GM23338 (cell line): ENCODE data around the gene UNC93A. TPM values are rescaled to one million over a fixed set of nuclear protein-coding genes. Genes with fewer than 3 reads are reported as not detected.

ENCODE experiments used
- ATAC-seq: fragments of 200-7000 bp; cut with Tn5 transposase; 3 replicates; pipeline ENCODE4 v1.9.1; 2020
- DNase-seq: peaks from one replicate; pipeline ENCODE4 v3.0.0-alpha.2; 2015; ENCODE audit warnings: low spot score
- H2AFZ ChIP-seq: fragments of 200-600 bp; sonication (generic); 2 replicates; pipeline ENCODE4 v1.8.0; 2016; ENCODE audit warnings: antibody characterized with exemption, mild to moderate bottlenecking, moderate library complexity
- H3F3A ChIP-seq: fragments of 200-600 bp; sonication (generic); replicated peaks from 2 replicates; pipeline ENCODE4 v1.8.0; 2017; ENCODE audit warnings: antibody characterized with exemption, mixed run types, low read depth
- H3K27ac ChIP-seq: fragments of 200-600 bp; sonication (generic); 2 replicates; pipeline ENCODE4 v1.6.1; 2016; ENCODE audit warnings: low read depth
- H3K27me3 ChIP-seq: fragments of 200-600 bp; sonication (generic); 2 replicates; pipeline ENCODE4 v1.8.0; 2016; ENCODE audit warnings: mild to moderate bottlenecking, mixed run types, moderate library complexity; ENCODE audit not compliant: insufficient read depth
- H3K36me3 ChIP-seq: fragments of 200-600 bp; sonication (generic); 2 replicates; pipeline ENCODE4 v1.8.0; 2016; ENCODE audit warnings: mild to moderate bottlenecking; ENCODE audit not compliant: insufficient read depth
- H3K4me1 ChIP-seq: fragments of 200-600 bp; sonication (generic); 2 replicates; pipeline ENCODE4 v1.8.0; 2016; ENCODE audit warnings: mild to moderate bottlenecking, moderate library complexity; ENCODE audit not compliant: insufficient read depth
- H3K4me2 ChIP-seq: fragments of 200-600 bp; sonication (generic); 2 replicates; pipeline ENCODE4 v1.7.1; 2017; ENCODE audit warnings: mixed run types
- H3K4me3 ChIP-seq: fragments of 200-600 bp; sonication (generic); 2 replicates; pipeline ENCODE4 v1.6.1; 2016; ENCODE audit warnings: mixed run types
- H3K79me2 ChIP-seq: fragments of 200-600 bp; sonication (generic); replicated peaks from 2 replicates; pipeline ENCODE4 v1.8.0; 2017; ENCODE audit warnings: mild to moderate bottlenecking; ENCODE audit not compliant: insufficient read depth
- H3K9me2 ChIP-seq: fragments of 200-600 bp; sonication (generic); 2 replicates; pipeline ENCODE4 v1.8.0; 2017; ENCODE audit not compliant: insufficient read depth
- H4K20me1 ChIP-seq: fragments of 200-600 bp; sonication (generic); replicated peaks from 2 replicates; pipeline ENCODE4 v1.8.0; 2017; ENCODE audit warnings: mild to moderate bottlenecking; ENCODE audit not compliant: insufficient read depth
- H3K27ac Mint-ChIP-seq: 2 replicates; pipeline ENCODE4 v1.8.0; 2020; ENCODE audit warnings: inconsistent platforms, mild to moderate bottlenecking, moderate library complexity, mixed read lengths
- H3K27me3 Mint-ChIP-seq: 3 replicates; pipeline ENCODE4 v1.8.0; 2022; ENCODE audit warnings: low read depth, mild to moderate bottlenecking, moderate library complexity, mixed read lengths, inconsistent platforms; ENCODE audit not compliant: insufficient read depth, poor library complexity
- H3K36me3 Mint-ChIP-seq: 3 replicates; pipeline ENCODE4 v1.8.0; 2021; ENCODE audit warnings: low read depth, mild to moderate bottlenecking, inconsistent platforms, moderate library complexity, mixed read lengths
- H3K4me1 Mint-ChIP-seq: 3 replicates; pipeline ENCODE4 v1.8.0; 2020; ENCODE audit warnings: mild to moderate bottlenecking, inconsistent platforms, mixed read lengths
- H3K4me3 Mint-ChIP-seq: 3 replicates; pipeline ENCODE4 v1.8.0; 2021; ENCODE audit warnings: moderate library complexity, mild to moderate bottlenecking, inconsistent platforms, mixed read lengths
- H3K9me3 Mint-ChIP-seq: 3 replicates; pipeline ENCODE4 v1.8.0; 2020; ENCODE audit warnings: moderate library complexity, mild to moderate bottlenecking, inconsistent platforms, mixed read lengths
- CREB1 ChIP-seq: fragments of 250-450 bp; sonication (Bioruptor Pico); IDR thresholded peaks from 2 replicates; pipeline ENCODE4 v1.5.0; 2020; ENCODE audit warnings: low read depth, mild to moderate bottlenecking, moderate library complexity
- ETS1 ChIP-seq: IDR thresholded peaks from 2 replicates; pipeline ENCODE4 v1.6.1; 2016; ENCODE audit warnings: antibody characterized with exemption
- EZH2 ChIP-seq: fragments of 200-600 bp; sonication (generic); IDR thresholded peaks from one replicate; pipeline ENCODE4 v1.8.0; 2017; ENCODE audit warnings: antibody characterized with exemption, mild to moderate bottlenecking, low read depth; ENCODE audit not compliant: unreplicated experiment
- EZH2phosphoT487 ChIP-seq: fragments of 200-600 bp; sonication (generic); IDR thresholded peaks from one replicate; pipeline ENCODE4 v1.8.1; 2018; ENCODE audit warnings: antibody characterized with exemption; ENCODE audit not compliant: unreplicated experiment
- JUNB ChIP-seq: IDR thresholded peaks from one replicate; pipeline ENCODE4 v1.6.1; 2016; ENCODE audit warnings: antibody characterized with exemption; ENCODE audit not compliant: unreplicated experiment
- NANOG ChIP-seq: IDR thresholded peaks from 2 replicates; pipeline ENCODE4 v1.6.1; 2016; ENCODE audit warnings: antibody characterized with exemption, borderline replicate concordance
- POLR2AphosphoS5 ChIP-seq: IDR thresholded peaks from 2 replicates; pipeline ENCODE4 v1.6.1; 2016; ENCODE audit warnings: antibody characterized with exemption, low read depth
- STAT1 ChIP-seq: IDR thresholded peaks from one replicate; pipeline ENCODE4 v1.6.1; 2016; ENCODE audit warnings: antibody characterized with exemption; ENCODE audit not compliant: unreplicated experiment
- ZNF114 ChIP-seq: fragments of 250-450 bp; sonication (Bioruptor Pico); IDR thresholded peaks from 2 replicates; pipeline ENCODE4 v1.5.0; 2020; ENCODE audit warnings: mild to moderate bottlenecking, moderate library complexity
- ZNF331 ChIP-seq: fragments of 250-450 bp; sonication (Bioruptor Pico); IDR thresholded peaks from 2 replicates; pipeline ENCODE4 v1.5.0; 2020; ENCODE audit warnings: low read depth, mild to moderate bottlenecking, moderate library complexity
- polyA plus RNA-seq: library from polyadenylated mRNA; unstranded; fragments of >200 nt; fragmentation: Nextera tagmentation; extraction: Ambion mirVana; gene quantifications from 2 replicates; pipeline ENCODE4 v1.2.1, GENCODE V29; 2016
- total RNA-seq: library from RNA; depleted of rRNA; stranded (reverse); fragments of >200 nt; shearing (Covaris generic); gene quantifications from 2 replicates; pipeline ENCODE4 v1.2.3, GENCODE V29; 2014
- TF ChIP-seq, protein P1 (sequence below), 2 experiments: fragments of 200-600 bp in 1 of 2; sonication (generic) in 1 of 2; conservative IDR thresholded peaks; 2 replicates each; pipeline versions ENCODE4 v1.5.1 to v1.6.1; 2016 to 2017; ENCODE audit warnings: antibody characterized with exemption in 2 of 2, low read depth in 2 of 2, mild to moderate bottlenecking in 2 of 2, moderate library complexity in 1 of 2
- TF ChIP-seq, protein P2 (sequence below): IDR thresholded peaks from one replicate; pipeline ENCODE4 v1.6.1; 2018; ENCODE audit warnings: antibody characterized with exemption; ENCODE audit not compliant: unreplicated experiment

The UNC93A gene
- total and polyA plus RNA-seq, 2 experiments from 2014 or later, result 0.18 to 0.28 TPM

DNA sequence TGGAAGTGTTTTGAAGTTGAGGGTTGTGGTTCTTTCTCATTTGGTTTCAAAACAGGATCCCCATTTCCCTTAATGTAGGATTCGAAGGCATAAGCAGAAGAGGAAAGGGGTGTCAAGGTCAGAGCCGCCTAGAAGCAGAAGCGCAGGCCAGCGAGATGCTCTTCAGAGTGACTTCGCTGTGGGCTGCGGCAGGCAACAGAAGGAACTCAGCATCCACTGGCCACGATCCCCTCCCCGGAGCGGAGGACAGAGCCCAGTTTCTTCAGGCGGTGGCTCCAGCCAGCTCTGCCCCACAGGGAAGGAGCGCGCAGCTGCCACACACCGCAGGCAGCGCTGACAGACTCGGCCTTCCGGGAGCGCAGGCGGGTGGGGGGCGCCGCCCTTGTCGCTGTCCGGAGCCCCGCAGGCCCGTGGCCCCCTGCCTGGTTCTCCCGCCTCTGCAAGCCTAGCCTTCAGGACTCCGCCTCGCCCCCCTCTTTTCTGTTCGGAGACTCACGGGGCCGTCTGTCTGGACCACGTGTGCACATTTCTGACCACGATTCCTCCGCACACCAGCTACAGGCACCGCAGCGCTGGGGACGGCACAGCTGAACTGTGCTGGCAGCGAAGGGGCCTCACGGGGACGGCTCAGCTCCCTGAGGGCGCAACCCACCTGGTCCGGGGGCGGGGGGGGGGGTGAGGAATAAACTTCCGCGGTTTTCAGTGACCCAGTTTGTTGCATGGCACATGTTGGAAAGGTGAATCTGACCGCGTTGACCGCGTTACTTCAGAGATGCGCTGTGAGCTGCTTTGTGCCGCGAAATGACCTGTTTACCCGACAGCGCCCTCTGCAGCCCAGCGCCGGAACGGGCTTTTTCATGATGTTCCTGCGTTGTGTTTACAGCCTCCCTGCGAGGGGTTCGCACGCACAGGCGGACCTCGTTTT lies 59.9 kb downstream of the UNC93A start:
- H3K9me2 ChIP-seq, result no peaks in the 10 kb centered on the region
- peak overlapping the region; percentile 79 for H3K4me2 ChIP-seq
- peaks cover 11% of the 10 kb centered on the region; the same call in 1 of the 2 replicates for H3K4me1 ChIP-seq
- Mint-ChIP-seq H3K27ac (no peak overlapping the region), H3K4me1 (peaks cover 13% of the 10 kb centered on the region), H3K4me3 (peak overlapping the region; percentile 63), H3K9me3 (peaks cover 21% of the 10 kb centered on the region; the same call in 2 of the 3 replicates), H3K27me3 (peaks cover 28% of the 10 kb centered on the region), H3K36me3 (peaks cover 9% of the 10 kb centered on the region; the same call in 2 of the 3 replicates)
- H3K27ac ChIP-seq, result no peak overlapping the region
- H2AFZ ChIP-seq, result peak overlapping the region; percentile 91
- DNase-seq, result peak; percentile 96
- peak; percentile 86 for ATAC-seq
- H3K36me3 ChIP-seq, result peaks cover 3% of the 10 kb centered on the region; the same call in 1 of the 2 replicates
- H3F3A ChIP-seq, result peaks cover 5% of the 10 kb centered on the region; the same call in 1 of the 2 replicates
- TF ChIP-seq, protein P1, sequence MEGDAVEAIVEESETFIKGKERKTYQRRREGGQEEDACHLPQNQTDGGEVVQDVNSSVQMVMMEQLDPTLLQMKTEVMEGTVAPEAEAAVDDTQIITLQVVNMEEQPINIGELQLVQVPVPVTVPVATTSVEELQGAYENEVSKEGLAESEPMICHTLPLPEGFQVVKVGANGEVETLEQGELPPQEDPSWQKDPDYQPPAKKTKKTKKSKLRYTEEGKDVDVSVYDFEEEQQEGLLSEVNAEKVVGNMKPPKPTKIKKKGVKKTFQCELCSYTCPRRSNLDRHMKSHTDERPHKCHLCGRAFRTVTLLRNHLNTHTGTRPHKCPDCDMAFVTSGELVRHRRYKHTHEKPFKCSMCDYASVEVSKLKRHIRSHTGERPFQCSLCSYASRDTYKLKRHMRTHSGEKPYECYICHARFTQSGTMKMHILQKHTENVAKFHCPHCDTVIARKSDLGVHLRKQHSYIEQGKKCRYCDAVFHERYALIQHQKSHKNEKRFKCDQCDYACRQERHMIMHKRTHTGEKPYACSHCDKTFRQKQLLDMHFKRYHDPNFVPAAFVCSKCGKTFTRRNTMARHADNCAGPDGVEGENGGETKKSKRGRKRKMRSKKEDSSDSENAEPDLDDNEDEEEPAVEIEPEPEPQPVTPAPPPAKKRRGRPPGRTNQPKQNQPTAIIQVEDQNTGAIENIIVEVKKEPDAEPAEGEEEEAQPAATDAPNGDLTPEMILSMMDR (conservative IDR thresholded peaks at IDR 0.05; ENCODE audit: low read depth in 2 of 2), result peak; percentile 81 to 88
- no peak for TF ChIP-seq ZNF114 (CRISPR knock-in tag)
- peak overlapping the region; percentile 64 for H3K4me3 ChIP-seq
- H3K27me3 ChIP-seq, result peaks cover 33% of the 10 kb centered on the region
- no peaks in the 10 kb centered on the region for H4K20me1 ChIP-seq
- no peaks in the 10 kb centered on the region for H3K79me2 ChIP-seq

DNA sequence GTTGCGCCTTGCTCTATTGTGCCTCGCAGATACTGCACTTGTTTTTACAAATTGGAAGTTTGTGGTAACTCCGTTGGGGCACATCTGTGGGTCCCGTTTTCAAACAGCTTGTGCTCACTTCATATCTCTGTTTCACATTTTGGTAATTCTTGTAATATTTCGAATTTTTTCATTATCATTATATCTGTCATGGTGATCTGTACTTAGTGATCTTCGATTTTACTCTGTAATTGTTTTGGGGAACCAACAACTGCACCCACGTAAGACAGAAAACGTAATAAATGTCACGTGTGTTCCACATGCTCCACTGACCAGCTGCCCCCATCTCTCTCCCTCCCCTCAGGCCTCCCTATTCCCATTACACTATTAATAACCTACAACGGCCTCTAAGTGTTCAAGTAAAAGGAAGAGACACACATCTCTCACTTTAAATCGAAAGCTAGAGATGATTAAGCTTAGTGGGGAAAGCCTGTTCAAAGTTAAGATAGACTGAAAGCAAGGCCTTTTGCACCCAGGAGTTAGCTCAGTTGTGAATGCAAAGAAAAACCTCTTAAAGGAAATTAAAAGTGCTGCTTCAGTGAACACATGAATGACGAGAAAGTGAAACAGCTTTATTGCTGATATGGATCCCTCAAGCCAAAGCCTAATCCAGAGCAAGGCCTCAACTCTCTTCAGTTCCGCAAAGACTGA lies 60.7 kb downstream of the UNC93A start:
- peak overlapping the region; percentile 63 for H3K4me3 Mint-ChIP-seq
- Histone ChIP-seq H3K27me3 (peaks cover 33% of the 10 kb centered on the region), H3F3A (peaks cover 5% of the 10 kb centered on the region; the same call in 1 of the 2 replicates), H3K36me3 (peaks cover 3% of the 10 kb centered on the region; the same call in 1 of the 2 replicates), H2AFZ (no peak overlapping the region), H3K4me1 (peaks cover 13% of the 10 kb centered on the region; the same call in 1 of the 2 replicates), H3K79me2 (no peaks in the 10 kb centered on the region), H3K4me2 (0 out of 2 replicates have a peak overlapping the region, but pooled peaks have one; percentile 57), H3K27ac (no peak overlapping the region), H3K9me2 (no peaks in the 10 kb centered on the region), H4K20me1 (no peaks in the 10 kb centered on the region), H3K4me3 (no peak overlapping the region)
- DNase-seq, result no peak
- peaks cover 21% of the 10 kb centered on the region; the same call in 2 of the 3 replicates for H3K9me3 Mint-ChIP-seq
- H3K27me3 Mint-ChIP-seq, result peaks cover 28% of the 10 kb centered on the region
- peaks cover 13% of the 10 kb centered on the region for H3K4me1 Mint-ChIP-seq
- no peak for ATAC-seq
- H3K36me3 Mint-ChIP-seq, result peaks cover 9% of the 10 kb centered on the region; the same call in 2 of the 3 replicates
- no peak overlapping the region for H3K27ac Mint-ChIP-seq
- TF ChIP-seq POLR2AphosphoS5, result no peak
- no peak for TF ChIP-seq ETS1
- TF ChIP-seq EZH2, result no peak
- TF ChIP-seq STAT1, result no peak
- no peak for TF ChIP-seq NANOG
- no peak for TF ChIP-seq CREB1
- TF ChIP-seq JUNB, result no peak
- TF ChIP-seq, protein P1 (conservative IDR thresholded peaks at IDR 0.05; ENCODE audit: low read depth in 2 of 2), result no peak
- TF ChIP-seq ZNF114 (CRISPR knock-in tag), result no peak
- TF ChIP-seq ZNF331 (CRISPR knock-in tag), result no peak
- TF ChIP-seq, protein P2, sequence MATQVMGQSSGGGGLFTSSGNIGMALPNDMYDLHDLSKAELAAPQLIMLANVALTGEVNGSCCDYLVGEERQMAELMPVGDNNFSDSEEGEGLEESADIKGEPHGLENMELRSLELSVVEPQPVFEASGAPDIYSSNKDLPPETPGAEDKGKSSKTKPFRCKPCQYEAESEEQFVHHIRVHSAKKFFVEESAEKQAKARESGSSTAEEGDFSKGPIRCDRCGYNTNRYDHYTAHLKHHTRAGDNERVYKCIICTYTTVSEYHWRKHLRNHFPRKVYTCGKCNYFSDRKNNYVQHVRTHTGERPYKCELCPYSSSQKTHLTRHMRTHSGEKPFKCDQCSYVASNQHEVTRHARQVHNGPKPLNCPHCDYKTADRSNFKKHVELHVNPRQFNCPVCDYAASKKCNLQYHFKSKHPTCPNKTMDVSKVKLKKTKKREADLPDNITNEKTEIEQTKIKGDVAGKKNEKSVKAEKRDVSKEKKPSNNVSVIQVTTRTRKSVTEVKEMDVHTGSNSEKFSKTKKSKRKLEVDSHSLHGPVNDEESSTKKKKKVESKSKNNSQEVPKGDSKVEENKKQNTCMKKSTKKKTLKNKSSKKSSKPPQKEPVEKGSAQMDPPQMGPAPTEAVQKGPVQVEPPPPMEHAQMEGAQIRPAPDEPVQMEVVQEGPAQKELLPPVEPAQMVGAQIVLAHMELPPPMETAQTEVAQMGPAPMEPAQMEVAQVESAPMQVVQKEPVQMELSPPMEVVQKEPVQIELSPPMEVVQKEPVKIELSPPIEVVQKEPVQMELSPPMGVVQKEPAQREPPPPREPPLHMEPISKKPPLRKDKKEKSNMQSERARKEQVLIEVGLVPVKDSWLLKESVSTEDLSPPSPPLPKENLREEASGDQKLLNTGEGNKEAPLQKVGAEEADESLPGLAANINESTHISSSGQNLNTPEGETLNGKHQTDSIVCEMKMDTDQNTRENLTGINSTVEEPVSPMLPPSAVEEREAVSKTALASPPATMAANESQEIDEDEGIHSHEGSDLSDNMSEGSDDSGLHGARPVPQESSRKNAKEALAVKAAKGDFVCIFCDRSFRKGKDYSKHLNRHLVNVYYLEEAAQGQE, result no peak
- no peak for TF ChIP-seq EZH2phosphoT487
